ENCODE data around the gene AOPEP.
"Not testable (repeated sequence)": the region's sequence is repeated elsewhere in the genome, so short reads cannot be mapped to it uniquely, and the experiment has no call there.

Gene AOPEP

GRCh38 chr9:94941211-94941875 is 214.8 kb downstream of the AOPEP start:
- DNase-seq = no peak

DNA sequence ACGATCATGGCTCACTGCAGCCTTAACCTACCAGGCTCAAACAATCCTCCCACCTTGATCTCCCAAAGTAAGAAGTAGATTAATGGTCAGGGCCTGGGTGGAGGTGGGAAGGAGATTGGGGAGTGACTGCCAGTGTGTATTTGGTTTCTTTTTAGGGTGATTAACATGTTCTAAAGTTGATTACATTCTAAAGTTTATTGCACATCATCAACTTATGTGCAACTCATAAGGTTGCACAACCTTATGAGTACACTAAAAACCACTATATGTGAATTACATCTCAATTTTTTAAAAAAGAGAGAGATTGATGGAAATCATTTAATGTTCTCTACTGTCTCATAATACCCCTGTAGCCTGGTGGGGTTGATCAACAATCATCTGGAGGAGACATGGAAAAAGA is 218.1 kb downstream of the AOPEP start:
- DNase-seq = no peak

GRCh38 chr9:94945197-94946144 is 219.0 kb downstream of the AOPEP start:
- DNase-seq = peak; percentile 75

DNA sequence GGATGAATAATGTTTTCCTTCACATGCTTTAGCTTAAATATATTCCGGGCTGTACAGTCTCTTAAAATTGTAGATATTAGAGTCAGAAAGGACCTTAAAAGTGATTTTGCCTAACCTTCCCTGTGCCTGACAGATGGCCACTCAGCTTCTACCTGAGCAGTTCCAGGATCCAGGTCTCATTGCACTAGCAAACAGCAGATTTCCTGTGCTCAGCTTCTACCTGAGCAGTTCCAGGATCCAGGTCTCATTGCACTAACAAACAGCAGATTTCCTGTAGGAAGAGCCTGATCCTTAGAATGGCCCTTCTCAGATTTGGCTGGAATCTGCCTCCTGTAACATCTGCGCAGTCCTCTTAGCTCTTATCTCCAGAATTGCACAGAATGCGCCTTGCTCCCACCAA is 219.8 kb downstream of the AOPEP start:
- no peak for DNase-seq

GRCh38 chr9:94948567-94949235 is 222.2 kb downstream of the AOPEP start:
- no peak for DNase-seq

- no peak for DNase-seq
Observed at GRCh38 chr9:94949370-94949769, 222.9 kb downstream of the AOPEP start.

DNA sequence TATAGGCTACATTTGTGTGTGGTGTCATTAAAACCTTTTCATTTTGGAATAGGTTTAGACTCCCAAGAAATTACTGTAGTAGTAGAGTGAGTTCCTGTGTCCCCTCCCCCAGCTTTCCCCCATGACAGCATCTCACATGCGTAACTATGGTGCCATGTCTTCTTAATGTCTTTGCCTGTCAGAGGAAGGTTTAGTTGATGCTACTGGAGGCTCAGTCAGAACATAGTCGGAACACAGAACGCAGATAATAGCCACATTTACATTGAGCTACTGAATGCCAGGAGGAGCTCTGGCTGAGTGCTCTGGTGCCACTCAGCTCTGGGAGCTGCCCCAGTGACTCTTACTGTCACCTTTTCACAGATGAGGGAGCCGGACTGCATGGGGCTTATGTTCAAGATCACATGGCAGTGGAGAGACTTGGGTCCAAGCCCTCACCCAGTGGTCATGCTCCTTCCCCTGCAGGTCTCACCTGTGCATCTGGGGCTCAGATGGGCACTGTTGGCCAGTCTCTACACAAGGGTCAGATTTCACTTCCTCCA is 223.6 kb downstream of the AOPEP start:
- no peak for DNase-seq

DNA sequence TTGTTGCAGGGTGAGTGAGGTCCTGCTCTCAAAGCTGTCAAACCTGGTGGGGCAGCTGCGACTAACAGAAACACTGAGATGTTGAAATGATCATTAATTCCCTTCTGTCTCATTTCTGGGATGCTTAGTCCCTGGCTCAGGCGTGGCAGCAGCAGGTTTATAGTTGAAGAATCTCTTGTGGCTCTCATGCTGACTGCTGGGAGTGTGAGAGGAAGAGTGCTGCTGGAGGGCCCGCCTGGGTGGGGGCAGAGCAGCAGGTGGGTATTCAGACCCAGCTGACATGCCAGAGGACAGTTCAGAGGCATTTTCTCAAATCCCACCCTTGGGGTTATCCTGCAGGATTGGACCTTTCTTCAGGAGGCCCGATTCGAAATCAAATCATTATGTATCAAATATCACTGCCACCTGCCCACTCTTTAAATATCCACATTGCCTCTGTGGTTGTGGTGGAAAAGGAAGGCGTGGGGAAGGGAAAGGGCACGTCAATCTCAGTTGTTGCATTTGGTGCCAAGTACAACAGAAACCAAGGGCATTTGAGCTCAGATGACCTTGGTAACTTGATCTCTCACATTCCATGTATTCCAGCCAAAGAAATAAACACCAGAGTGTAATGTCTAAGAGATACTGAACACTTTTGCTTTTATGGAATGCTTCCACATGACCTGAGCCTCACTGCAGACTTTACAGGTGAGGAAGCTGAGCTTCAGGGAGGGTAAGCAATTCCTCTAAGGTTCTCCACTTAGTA is 224.3 kb downstream of the AOPEP start:
- DNase-seq = no peak

DNA sequence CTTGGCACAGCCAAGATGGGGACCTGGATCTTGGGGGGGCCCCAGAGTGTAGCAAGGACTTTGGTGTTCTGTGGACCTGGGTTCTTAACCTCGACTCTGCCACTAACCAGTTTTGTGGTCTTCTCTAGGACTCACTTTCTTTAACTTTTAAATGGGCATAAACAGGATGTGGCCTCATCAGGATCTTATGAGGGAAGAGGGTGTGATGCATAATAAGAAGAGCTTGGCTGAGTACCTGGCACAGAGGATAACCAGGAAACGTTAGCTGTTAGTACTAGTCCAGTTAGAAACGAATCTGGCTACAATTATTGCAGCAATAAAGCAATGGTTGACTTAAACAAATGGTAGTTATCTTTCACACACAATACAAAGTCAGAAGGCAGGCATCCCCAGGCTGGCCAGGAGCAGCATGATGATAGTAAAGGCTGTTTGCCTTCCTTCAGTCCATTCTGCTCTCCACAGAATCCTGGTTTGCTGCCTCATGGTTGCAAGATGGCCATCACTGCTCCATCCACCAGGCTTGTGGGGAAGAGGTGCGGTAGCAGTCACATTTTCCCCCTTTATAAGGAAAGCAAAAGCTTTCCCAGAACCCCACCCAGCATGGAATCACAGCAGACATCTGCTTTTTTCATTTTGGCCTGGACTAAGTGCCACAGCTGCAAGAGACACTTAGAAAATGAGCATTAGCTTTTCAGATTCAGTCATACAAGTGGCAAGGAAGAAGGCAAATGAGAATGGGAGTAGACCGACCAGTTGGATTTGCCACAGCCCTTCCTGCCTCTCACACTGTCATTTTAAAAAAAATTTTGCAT is 225.0 kb downstream of the AOPEP start:
- no peak for DNase-seq

GRCh38 chr9:94952565-94953373 is 226.3 kb downstream of the AOPEP start:
- DNase-seq = no peak

DNA sequence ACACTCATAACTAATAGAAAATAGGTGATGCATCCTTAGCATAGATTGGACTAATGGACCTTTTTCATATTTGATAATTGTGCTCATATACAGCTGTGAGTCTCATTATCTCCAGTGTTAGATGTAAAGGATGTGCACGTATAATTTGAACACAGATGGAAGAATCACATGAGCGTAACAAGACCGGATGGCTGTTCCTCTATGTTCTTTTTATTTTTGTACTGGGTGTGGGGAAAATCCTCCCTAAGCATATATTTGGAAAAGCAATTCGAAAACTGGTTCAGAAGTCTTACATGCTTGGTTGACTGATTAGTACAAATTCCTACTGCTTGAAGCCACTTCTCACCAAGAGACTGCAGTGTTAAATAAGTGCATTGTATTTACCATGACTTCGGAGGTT is 230.2 kb downstream of the AOPEP start:
- no peak for DNase-seq

DNA sequence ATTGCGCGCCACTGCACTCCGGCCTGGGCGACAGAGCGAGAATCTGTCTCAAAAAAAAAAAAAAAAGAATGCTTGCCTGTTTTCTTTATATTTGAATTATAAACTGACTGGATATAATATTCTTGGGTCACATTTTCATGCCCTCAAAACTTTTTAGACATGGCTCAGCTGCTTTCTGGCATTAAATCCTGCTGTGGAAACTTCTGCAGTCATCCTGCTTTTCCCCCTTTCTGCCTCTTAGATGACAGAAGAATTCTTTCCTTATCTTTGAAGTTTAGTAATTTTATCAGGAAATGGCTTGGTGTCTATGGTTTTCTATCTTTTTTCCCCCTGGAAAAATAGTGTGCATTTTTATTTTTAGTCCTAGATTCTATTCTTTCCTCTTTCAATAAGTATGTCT is 234.5 kb downstream of the AOPEP start:
- DNase-seq = no peak

DNA sequence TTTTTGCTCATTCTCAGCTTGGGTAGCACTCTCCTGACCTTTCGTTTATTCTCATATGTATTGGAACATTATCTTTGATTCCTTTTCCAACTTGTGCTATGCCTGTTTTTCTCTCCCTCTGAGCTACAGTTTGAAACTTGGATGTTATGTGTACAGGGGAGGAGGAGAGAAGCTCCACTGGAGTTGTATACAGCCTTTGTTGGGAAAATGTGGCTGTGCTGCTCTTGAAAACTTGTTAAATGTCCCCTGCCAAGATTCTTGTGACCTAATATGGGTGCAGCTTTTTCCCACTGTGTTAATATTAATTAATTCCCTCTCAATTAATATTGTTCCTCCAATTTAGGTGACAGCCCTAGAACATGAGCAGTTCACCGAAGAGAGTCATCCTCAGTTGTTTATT is 235.4 kb downstream of the AOPEP start:
- no peak for DNase-seq

DNA sequence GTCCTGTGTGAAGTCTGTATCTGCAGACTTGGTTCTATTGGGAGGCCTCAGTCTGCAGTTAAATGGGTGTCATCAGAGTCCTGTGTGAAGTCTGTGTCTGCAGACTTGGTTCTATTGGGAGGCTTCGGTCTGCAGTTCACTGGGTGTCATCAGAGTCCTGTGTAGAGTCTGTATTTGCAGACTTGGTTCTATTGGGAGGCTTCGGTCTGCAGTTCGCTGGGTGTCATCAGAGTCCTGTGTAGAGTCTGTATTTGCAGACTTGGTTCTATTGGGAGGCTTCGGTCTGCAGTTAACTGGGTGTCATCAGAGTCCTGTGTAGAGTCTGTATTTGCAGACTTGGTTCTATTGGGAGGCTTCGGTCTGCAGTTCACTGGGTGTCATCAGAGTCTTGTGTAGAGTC is 239.1 kb downstream of the AOPEP start:
- not testable (repeated sequence) for DNase-seq

GRCh38 chr9:94966046-94966445 is 239.5 kb downstream of the AOPEP start:
- not testable (repeated sequence) for DNase-seq

DNA sequence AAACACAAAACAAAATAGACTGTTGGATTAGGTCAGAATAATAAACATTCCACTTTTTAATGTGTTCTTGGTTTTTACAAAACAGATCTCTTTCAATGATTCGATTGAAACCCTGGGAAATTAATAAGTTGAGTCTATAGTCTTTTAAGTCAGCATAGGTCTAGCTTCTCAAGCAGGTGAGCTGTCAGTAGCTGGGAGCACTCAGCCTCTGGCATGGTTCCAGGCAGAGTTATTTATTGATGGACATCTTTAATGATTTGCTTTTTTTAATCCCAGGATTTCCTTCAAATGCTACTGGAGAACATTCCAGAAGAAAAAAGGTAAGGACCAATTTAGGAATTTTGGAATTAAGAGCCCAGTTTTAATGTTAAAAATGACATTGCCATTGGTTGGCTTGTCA is 241.0 kb downstream of the AOPEP start:
- no peak for DNase-seq

GRCh38 chr9:94971378-94972131 is 245.1 kb downstream of the AOPEP start:
- peak; percentile 25 for DNase-seq

DNA sequence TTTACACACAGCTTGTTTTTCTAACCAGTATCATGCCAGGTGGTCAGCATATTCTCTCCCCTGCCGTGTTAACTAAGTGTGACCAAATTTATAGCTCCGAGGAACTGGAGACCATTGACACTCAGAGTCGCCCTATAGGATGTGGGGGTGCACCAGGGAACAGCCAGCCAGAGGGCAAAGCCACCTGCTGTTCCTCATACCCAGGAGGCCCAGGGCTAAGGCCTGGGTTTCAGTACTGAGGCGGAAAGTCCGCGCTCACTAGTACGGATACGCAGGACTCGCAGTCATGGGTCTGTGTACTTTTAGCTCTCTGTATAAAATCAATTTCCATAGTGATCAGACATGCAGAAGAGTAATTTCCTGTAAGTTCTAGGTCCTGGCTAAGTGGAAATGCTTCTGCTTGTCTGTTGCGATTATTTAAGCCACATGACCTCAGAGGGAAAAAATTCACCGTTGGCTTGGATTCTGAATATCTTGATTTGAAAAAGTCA is 247.0 kb downstream of the AOPEP start:
- DNase-seq = peak; percentile 74

DNA sequence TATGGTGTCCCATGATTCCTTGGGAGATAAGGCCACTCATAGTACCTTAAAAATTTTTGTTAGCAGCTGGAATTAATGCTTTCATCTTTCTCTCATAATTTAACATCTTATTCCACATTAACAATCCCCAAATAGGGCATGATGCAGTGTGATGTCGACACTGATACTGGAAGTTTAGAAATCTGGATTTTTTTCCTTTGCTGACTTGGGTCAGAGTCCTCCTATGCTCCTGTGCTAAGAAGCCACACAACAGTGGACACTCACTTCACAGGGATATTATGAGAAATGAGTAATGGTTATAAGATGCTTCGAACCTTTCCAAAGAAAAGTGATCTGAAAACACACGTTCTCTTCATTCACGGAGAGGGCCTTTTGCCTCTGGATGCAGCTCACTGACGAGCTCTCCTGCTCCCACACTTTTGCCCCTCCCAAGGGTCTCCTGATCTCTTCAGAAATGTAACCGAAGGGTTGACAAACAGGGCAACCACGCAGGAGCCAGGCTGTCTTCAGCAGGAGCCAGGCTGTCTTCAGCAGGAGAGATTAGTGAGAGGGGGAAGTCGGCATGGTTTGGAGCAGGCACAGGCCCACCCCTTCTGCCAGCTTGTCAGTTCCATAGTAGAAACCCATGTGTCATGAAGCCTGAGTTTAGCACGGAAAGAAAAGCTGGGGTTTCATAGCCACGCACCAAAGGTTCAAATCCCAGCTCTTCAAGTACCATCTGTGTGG is 247.8 kb downstream of the AOPEP start:
- no peak for DNase-seq
